ENCODE results near the gene NHP2.

- TF ChIP-seq CTCF (IDR thresholded peaks at IDR 0.05) (no peak), ZFX (IDR thresholded peaks at IDR 0.05; ENCODE audit: borderline replicate concordance) (no peak)
These were observed 41.8 kb downstream of the NHP2 start for GRCh38 chr5:178111925-178112324.

Data from 22Rv1 (cell line).